SK-N-DZ (cell line): ENCODE results near the gene DDX3X.

Source experiments
- DNase-seq: peaks from one replicate; pipeline ENCODE4 v3.0.0-alpha.2; 2015; ENCODE audit warnings: low spot score
- small RNA-seq, 2 experiments: library from RNA; depleted of rRNA; stranded (forward); fragments of <200 nt; gene quantifications; one replicate each; pipeline ENCODE3, GENCODE V24; 2014

Gene DDX3X

GRCh38 chrX:41412261-41413081, 78.5 kb downstream of the DDX3X start:
- DNase-seq: no peak

Small RNA genes within 50 kb of the gene (small RNA-seq; reads per million reads assigned to genes)
- 0 reads per million in 2 experiments for gene RF00019
- gene RNA5SP502: 0 reads per million in 2 experiments
